GM19452 (cell line): ENCODE results near the gene DLG2.
"Not testable (repeated sequence)": the region's sequence is repeated elsewhere in the genome, so short reads cannot be mapped to it uniquely, and the experiment has no call there.

ENCODE experiments used
- ATAC-seq: cut with Tn5 transposase; IDR thresholded peaks from one replicate; pipeline ENCODE4 v1.9.1; 2021; ENCODE audit not compliant: unreplicated experiment

The DLG2 gene

DNA sequence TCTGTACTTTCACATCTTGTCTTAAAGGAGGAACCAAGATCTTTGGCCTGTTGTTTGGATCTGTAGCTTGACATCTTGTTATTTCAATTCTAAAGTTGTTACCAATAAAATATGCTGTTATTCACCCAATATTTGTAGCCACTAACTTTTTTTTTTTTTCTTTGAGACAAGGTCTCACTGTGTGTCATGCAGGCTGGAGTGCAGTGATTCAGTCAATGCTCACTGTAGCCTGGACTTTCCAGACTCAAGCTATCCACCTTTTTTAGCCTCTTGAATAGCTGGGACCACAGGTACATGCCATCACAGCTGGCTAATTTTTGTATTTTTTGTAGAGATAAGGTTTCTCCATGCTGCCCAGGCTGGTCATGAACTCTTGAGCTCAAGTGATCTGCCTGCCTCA lies 769.4 kb downstream of the DLG2 start:
- ATAC-seq = no peak

DNA sequence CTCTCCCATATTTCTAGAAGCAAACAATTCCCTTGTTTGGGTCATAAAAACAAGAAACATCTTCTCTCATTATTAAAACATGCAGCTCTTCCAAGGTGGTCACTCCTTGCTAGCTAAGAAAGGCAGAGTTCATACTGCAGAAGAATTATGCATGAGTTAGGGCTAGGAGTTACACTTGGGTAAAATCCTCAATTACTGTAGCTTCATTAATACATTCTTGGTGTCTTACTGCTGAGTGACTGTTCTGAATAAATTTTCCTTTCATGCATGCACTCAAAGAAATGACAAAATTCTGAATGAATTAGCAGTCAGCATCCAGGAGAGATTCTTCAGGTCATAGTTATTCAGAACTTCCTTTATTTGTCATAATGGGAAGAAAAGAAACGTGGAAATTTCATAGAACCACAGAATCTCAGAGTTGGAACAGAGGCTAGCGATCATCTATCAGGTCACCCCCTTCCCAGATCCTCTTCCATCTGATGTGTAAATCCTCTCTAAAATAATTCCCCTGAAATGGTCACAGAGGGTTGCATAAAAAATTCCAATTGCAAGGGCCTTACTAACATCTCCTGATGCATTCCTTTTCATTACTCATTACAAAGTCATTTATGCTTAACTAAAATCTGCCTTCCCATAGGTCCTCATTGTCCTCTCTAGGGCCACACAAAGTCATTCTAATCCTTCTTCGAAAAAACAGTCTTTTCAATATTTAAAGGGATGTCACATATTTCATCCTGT lies 771.5 kb downstream of the DLG2 start:
- no peak for ATAC-seq

DNA sequence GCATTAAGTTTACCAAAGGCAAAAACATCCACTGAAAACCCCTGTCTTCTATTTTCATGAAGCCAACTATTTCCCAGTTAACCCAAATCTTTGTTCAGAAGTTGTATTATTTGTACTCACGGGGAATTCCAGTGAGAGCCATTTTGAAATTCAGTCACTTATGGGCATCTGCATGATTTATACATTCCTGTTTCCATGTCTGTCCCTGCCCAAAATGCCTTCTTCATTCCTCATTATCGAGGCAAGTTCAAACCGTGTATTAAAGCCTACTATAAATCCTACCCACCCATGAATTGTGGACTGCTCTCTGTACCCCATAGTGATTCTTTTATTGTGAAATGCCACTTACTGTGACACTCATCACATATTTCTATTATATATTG lies 772.7 kb downstream of the DLG2 start:
- no peak for ATAC-seq

DNA sequence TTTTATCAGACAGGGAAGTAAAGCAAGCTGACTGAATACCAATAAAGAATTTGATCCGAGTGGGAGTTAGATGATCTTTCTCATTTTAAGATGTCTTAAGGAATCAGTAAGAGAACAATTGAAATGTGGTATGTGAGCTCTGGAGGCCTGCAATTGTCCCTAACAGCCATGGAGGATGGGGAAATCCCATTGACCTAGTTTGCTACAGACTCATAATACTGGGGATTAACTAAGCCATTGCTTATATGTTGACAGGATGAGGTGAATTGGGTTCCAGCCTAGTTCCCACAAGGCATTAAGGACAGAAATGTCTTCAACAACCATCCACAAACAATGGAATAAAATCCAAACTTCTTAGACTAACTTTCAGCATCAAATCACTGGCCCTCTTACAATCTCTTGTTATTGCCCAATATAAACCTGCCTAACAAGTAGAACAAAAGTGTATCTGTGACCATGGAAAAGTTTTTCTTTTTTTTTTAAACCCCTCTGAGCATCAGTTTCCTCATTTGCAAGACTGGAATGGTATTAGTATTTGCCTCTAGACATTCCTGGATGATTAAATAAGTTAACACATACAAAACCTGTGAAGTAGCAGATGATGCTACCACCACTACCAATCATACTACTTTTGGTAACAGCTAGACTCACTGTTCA lies 773.2 kb downstream of the DLG2 start:
- no peak for ATAC-seq

DNA sequence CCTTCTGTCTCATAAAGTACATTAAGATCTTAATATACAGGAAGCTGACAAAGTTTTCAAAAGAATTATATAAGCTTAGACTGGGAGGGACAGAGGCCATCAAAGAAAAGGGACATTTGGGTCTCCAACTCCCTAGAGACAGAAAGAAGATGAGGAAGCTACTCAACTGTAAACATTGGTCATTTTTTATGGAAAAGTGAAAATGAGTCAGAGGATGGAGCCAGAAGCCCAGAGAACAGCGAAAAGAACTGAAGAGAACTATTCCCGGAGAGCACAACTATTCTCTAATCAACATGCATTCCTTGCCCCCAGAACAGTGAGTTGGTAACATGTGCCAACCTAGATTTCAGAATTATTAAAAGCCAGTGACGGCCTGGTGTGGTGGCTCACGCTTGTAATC lies 779.3 kb downstream of the DLG2 start:
- ATAC-seq = no peak

DNA sequence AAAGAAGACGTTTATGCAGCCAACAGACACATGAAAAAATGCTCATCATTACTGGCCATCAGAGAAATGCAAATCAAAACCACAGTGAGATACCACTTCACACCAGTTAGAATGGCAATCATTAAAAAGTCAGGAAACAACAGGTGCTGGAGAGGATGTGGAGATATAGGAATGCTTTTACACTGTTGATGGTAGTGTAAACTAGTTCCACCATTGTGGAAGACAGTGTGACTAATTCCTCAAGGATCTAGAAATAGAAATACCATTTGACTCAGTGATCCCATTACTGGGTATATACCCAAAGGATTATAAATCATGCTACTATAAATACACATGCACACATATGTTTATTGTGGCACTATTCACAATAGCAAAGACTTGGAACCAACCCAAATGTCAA lies 786.9 kb downstream of the DLG2 start:
- ATAC-seq = not testable (repeated sequence)

DNA sequence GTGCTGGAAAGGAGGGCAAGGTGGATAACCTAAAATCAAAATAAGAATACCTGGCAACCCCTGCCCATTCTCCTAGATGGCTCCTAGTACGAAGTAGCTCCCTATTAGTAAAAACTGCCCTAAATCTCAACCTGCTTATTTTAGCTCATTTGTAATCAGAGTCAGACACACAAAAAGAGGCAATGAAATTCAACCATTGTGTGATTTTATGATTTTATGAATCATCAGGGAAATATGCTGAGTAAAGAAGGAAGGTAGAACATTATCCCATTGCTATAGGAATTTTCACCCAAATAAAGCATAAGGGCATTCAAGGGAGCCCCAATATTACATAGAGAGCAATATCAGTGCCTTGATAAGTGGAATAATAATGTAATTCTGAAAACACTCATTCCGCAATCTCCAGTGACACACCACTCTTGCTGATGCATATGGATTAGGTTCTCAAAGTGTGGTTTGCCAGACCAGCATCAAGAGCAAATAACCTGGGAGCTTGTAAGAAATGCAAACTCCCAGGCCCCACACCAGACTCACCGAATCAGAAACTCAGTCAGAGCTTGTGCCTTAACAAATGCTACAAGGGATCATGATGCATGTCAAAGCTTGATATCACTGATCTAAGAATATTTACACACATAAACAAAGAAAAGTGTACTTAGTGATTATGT lies 789.6 kb downstream of the DLG2 start:
- no peak for ATAC-seq

DNA sequence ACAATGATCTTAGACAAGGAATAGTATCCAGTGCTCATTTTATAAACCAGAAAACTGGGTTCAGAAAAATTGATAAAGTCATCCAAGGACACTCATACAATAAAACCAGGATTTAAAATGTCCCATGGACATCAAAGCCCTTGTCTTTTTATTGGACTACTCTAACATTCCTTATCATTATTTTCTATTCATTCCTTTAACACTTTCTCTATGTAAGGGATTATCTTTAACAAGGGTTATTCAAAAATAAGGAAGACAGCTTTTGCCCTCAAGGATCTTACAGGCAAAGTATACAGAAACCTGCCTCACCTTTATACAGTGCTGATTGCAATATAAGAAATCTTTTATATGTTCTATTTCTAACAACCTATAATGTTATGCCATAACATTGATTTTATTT lies 790.8 kb downstream of the DLG2 start:
- ATAC-seq = no peak

DNA sequence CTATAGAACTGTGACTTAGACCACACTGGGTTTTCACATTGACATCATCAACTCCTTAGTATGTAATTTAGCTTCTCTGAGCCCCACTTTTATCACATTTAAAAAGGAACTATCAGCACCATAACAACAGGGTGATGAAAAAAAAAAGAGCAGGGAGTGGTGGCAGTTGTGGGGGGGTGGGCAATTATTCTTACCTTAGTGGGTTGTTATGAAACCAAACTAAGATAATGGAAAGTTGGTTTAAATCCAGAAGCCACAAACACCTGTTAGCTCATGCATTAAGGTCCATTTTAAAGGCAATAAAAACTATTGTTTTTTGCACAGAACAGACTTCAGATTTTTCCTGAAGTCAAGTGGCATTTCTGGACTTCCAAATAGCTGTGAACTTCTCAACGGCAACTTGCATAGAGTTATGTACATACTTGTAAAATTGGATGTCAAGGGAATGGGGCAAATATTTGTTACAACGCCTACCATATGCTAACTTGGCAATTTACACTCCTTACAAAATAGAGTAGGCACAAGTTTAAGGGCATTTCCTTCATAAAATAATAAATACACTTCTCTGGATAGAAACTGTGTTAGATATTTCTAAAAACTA lies 793.6 kb downstream of the DLG2 start:
- no peak for ATAC-seq

DNA sequence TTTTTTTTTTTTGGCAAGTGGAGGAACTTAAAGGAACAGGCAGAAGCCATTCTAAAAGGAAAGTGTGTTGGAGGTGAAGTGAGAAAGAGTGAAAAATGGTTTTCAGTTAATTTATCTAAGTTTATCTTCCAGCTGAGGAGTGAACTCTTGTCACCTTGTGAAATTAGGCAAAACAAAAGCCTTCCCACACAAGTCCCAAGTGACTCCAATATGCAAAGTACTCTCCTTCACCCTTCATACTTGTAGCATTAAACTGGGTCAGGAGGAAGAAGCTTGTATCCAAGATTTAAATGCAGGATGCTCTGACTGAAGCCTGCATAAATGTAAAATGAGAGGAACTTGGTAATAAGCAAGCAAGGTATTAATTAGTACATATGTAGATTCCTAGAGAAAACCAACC lies 796.8 kb downstream of the DLG2 start:
- no peak for ATAC-seq

DNA sequence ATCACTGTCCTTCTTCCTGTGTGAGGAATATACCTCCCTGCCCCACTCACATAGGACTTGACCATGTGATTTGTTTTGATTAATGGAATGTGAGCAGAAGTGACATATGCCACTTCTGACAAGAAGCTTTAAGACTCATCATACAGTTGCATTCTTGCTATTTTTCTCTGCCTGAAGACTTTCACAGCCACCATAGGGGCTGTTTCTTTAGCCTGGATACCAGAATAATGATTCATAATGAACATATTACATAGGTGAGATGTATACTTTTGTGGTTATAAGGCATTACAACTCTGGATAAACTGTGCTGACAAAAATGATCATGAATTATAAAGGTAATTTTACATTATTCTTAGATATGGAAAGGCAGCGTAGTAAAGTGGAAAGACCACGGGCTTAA lies 798.0 kb downstream of the DLG2 start:
- ATAC-seq = no peak

DNA sequence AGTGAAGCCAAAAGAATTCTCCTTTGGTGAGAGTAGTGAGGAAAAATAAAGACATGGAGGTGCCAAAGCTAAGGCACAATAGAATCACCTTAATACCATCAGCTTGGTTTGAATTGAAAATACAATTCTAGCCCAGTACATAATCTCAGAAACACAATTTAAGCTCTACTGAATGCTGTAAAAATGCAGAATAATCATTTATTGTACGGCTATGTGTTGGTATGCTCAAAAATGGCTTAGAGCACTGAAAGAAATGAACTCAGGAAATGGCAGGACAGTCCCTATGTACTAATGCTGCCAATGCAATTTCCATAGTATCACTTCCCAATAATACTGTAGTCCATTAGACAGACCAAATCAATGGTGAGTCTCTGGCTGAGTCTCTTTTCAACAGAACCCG lies 798.5 kb downstream of the DLG2 start:
- no peak for ATAC-seq

DNA sequence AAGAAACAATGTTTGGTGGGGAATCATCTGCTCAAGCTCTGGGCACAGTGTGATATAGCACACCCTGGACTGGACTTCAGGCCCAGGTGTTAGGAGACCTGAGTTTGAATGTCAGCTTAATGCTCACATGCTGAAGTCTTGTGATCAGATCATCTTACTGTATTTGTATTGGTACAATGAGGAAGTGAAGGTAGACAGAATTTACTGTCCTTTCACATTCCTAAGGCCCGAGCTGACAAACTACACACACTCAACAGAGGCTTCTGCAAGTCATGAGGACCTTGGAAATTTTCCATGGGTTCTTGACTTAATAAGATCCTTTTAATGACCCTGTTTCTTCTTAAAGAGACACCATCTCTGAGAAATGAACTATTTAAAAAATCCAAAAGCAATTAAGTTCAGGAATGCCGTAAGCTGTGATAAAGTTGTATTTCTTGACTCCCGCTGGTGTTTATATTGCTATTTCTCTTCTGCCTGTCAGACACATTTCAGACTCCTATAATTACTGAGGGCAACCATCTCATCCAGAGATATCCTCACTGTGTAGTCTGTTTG lies 802.0 kb downstream of the DLG2 start:
- no peak for ATAC-seq

DNA sequence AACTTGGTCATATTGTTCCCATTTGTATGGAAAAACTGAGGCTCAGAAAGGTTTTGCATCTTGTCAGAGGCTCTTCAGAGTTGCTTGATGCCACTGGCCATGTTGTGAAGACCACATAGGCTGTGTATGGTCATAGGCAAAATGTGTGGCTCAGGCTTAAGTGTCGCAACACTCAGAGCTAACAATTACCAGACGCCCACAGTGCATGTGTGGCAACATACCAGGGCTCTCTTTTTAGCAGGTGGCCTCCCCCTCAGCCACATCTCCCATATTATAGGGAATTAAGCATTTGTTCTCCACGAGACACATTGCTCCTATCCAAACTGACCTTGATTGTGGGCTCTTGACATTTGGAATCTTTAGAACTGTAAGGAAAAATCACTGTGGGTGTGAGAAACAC lies 802.5 kb downstream of the DLG2 start:
- ATAC-seq = no peak

DNA sequence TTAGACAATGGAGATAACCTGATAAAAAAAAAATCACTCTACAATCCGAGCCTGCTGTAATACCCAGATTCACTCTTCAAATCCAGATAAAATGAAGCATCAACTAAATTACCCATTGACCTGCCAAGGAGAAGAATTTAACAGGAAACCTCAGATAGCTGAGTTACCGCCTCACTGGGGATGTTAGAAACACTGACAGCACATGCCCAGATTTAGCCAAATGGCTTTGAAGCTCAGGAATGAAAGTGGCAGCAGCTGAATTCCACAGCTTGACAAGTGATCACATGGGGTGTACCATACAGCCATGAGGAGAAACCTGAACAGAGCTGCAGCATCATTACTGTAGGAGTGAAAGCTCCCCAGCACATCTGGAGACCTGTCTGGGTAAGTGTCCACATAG lies 807.6 kb downstream of the DLG2 start:
- no peak for ATAC-seq

DNA sequence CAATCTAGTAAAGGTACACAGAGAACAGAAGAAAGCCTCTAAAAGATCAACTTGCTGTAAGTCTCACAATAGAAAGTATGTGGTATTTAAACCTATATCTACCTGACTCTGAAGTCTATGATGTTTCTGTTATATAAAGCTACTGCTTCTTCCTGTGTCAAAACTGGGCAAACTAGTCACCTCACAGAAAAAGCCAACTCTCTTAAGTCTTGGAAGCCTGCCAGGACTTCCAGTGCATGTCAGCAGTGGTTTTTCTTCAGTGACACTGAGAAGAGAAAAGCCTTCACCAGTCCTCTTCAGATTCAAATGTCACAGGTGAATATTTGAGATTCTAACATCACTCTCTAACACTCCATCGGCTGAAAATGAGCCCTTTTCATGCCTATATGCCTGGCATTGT lies 808.0 kb downstream of the DLG2 start:
- no peak for ATAC-seq

DNA sequence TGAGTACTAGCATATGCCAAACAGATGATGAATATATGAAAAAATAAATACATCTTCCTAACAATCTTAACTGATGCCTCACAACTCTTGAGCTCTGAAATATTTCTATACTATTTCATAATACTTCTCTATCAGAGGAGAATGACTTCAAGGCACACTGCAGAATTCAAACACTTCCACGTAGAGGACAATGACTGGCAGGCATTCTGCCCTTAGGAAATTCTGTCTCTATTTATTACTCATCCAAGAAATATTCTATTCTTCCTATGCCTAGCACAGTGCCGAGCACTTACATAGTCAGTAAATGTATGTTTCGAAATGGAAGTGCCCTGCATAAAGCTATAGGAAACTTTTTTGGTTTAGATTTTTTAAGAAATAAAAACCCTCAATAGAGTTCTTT lies 809.1 kb downstream of the DLG2 start:
- no peak for ATAC-seq

DNA sequence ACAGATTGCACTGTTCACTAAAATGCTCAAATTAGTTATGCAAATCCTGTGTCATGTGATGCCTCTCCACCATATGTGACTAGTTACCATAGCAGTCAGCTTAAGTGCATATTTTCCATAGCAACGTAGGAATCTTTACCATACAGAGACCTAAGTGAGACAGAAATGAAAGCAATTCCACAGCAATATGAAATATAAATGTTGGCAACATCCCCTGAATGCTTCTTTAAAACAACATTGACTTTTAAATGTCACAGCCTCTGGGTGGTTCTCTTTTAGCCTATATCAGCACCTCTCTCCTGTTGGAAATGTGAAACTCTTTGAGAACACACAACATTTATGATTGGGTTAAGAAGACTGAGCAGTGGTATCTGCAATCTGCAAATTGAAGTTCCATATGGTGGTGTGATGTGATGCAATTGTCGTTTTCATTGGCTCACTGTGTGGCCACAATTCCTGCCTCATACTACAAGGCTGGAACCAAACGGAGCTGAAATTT lies 814.6 kb downstream of the DLG2 start:
- no peak for ATAC-seq

DNA sequence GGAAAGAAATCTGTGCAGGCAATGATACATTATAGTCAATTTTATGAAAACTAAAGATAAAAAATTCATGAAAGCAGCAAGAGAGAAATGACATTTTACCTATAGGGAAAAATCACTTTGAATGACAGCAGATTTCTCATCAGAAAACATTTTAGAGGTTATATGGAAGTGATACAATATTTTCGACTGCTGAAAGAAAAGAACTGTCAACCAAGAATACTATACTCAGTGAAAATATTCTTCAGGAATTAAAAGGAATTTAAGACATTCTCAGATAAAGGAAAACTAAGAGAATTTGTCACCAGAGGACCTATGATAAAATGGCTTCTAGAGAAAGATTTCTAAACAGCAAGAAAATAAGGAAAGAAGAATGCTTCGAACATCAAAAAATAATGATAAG lies 820.8 kb downstream of the DLG2 start:
- no peak for ATAC-seq

DNA sequence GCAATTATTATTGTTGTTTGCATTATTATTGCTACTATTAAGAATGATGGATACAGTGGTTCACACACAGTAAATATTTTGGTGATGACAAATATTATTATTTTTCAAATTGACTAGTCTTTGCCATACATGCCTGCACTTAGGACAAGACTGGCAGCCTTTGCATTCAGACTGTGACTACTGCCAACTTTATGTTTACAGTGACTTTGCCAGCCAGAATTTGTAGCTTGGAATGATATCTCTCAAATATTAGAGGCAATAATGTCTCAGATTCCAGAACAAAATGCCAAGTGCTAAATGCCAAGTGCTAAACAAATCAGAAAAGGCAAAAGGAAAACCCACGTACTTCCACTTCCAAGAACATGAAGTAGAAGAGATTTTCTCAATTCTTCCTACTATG lies 823.1 kb downstream of the DLG2 start:
- ATAC-seq = no peak

DNA sequence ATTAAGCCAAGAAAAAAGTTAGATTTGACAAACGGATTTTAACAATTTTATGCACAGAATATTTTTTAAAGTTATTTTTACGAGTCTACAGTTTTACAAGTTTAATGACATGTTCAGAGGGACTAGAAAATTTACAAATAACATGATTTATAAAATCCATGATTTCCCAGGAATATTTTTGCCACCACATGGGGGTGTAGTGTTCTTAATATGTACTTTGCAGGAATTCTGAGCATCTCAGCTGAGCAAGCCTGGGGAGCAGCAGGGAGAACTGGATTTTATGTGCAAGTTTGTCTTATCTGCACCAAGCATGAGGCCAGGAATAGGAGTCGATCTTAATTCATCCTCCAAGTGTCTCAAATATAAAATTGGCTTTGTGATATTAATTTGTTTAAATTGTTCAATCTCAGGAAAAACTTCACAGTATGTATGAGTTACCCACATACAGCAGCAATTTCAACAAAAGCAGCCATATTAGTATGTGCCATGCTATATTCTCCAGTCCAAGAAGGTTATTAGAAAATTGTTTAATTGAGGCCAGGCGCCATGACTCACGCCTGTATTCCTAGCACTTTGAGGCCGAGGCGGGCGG lies 826.3 kb downstream of the DLG2 start:
- ATAC-seq = no peak
